GM19238 (cell line): Measurements from ENCODE around the gene C1orf35.

ENCODE experiments used
- DNase-seq: peaks from one replicate; pipeline ENCODE4 v3.0.0; 2011; ENCODE audit warnings: low spot score; ENCODE audit not compliant: insufficient read length

C1orf35 gene

GRCh38 chr1:228109962-228110488 lies 6.9 kb upstream of the C1orf35 start:
- DNase-seq: no peak

GRCh38 chr1:228109073-228109961 lies 6.2 kb upstream of the C1orf35 start, which contains the start of gene MRPL55:
Gene MRPL55, minus strand, starts transcription at chr1:228109299. Its CDS starts 1,039 bp downstream, at chr1:228108260.
- DNase-seq: peak; percentile 92

GRCh38 chr1:228108742-228109072 lies 5.6 kb upstream of the C1orf35 start:
- DNase-seq: no peak

- no peak for DNase-seq
These were observed 5.0 kb upstream of the C1orf35 start for GRCh38 chr1:228108055-228108690.

- no peak for DNase-seq
These were observed 4.5 kb upstream of the C1orf35 start for GRCh38 chr1:228107636-228108035.

- no peak for DNase-seq
These were observed 3.6 kb upstream of the C1orf35 start for GRCh38 chr1:228106800-228107054.

- no peak for DNase-seq
These were observed 3.1 kb upstream of the C1orf35 start for GRCh38 chr1:228105996-228106799.

- DNase-seq: no peak
These were observed 2.3 kb upstream of the C1orf35 start for GRCh38 chr1:228105270-228105995.

GRCh38 chr1:228104526-228105269 lies 1.6 kb upstream of the C1orf35 start:
- DNase-seq: no peak

GRCh38 chr1:228101994-228102790 lies 933 bp downstream of the C1orf35 start:
- peak; percentile 65 for DNase-seq

- DNase-seq: no peak
These were observed 1.5 kb downstream of the C1orf35 start for GRCh38 chr1:228101614-228101993.

- DNase-seq: no peak
These were observed 2.1 kb downstream of the C1orf35 start for GRCh38 chr1:228100822-228101613.

GRCh38 chr1:228099331-228099732 lies 3.8 kb downstream of the C1orf35 start:
- DNase-seq: no peak

- DNase-seq: no peak
These were observed 4.7 kb downstream of the C1orf35 start for GRCh38 chr1:228098323-228098931.

- no peak for DNase-seq
These were observed 5.6 kb downstream of the C1orf35 start for GRCh38 chr1:228097333-228098081.

GRCh38 chr1:228096416-228097332 lies 6.5 kb downstream of the C1orf35 start:
- DNase-seq: no peak

GRCh38 chr1:228095938-228096337 lies 7.2 kb downstream of the C1orf35 start:
- DNase-seq: no peak
